ENCODE results near the gene HDDC2. TPM values are rescaled to one million over a fixed set of nuclear protein-coding genes. Genes with fewer than 3 reads are reported as not detected.
A peak's percentile ranks its signal among the peaks of the same experiment; 100 is the strongest.

HDDC2 gene, protein sequence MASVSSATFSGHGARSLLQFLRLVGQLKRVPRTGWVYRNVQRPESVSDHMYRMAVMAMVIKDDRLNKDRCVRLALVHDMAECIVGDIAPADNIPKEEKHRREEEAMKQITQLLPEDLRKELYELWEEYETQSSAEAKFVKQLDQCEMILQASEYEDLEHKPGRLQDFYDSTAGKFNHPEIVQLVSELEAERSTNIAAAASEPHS
- total RNA-seq = 43.6 TPM

DNA sequence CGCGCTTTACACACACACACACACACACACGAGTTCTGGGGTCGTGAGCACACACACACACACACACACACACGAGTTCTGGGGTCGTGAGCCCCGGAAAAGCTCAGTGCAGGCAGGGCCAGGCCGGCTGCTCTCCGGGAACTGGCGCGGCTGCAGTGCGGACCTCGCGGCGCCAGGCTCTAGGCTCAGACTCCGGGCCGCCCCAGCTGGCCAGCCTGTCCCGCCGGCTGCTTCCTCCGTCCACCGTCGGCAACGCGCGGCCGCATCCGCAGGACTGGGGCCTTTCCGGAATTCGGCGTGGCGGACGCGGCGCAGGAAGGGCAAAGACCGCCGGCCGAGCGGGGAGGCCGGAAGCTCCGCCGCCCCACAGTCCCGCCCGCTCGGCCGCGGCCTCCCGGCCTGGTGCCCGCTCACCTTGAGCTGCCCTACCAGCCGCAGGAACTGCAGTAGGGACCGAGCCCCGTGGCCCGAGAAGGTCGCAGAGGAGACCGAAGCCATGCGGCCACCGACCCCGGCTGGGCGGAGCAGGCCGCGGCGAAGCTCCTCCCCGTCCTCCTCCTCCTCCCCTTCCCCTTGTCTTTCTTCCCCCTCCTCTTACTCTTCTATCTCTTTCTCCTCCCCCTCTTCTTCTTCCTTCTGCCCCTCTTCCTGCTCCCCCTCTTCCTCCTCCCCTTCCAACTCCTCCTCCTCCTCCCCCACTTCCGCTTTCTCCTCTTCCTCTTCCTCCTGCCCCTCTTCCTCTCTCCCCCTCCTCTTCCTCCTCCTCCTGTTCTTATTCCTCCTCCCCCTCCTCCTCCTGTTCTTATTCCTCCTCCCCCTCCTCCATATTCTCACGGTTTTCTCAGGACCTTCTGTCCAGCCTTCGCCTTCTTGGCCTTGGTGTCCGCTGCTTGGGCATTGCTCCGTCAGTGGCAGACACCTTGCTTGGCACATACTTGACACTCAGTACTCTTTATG lies at the start of gene HDDC2:
Gene HDDC2, minus strand, starts transcription at position 533 of the 957 bp plus-strand sequence. Its CDS starts 35 bp downstream, at position 498.
- DNase-seq = peak; percentile 78

DNA sequence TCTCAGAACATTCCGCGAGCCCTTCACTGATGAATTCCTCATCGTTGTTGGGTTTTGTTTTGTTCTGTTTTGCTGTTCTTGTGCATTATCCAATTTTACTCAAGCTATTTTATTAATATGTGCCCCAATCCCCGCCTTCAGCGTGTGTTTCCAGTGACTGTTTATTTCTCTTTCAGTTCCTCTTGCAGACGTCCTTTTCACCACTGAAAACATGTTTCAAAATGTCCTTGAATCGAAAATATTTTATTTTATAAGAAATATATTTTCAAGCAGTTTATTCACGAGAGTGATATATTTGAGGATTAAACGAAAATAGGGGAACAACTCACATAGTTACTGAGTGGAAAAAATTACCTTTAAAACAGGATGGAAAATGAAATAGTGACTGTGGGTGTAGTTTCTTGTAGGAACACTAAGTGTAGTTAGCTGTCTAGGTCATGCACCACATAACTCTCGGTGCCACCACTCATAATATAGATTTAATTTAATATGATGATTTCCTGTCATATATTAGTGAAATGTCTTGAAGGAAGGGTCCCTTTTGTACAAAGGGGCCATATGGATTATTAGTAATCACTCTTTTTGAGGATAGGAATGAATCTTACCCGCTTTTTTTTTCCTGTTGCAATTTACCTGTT lies 45.3 kb upstream of the HDDC2 start:
- no peak for DNase-seq

DNA sequence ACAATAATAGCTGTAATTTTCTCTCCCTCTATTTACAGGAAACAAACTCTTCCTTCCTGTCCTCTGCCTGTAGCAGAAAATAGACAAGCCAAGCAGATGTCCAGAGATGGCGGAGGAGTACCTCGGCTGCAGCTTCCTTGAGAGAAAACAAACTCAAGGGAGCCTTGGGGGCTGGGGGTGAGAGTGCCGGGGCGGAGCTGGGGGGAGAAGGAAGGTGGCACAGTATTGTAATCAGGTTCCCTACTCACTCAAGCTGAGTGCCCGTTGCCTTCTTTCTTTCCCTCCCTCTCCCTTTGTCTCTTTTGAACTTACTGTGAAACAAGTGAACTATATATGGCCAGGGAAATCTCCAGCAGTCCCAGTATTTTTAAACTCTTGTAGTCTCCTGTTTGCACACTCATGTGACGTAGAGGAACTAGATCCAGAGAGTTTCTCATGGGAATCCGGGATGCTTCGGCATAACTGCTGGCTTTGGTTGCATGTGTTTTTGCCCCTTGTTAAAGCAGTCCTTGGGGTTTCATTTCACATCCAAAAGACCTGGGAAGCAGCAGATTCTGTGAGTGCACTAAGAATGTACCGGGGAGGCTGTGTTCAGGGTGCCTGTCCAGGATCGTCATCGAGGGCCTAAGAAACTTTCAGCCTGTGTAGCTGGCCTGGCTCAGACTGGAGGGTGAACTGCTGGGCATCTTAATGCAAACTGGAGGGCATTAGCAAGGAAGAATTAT lies 44.6 kb upstream of the HDDC2 start:
- peak; percentile 36 for DNase-seq

DNA sequence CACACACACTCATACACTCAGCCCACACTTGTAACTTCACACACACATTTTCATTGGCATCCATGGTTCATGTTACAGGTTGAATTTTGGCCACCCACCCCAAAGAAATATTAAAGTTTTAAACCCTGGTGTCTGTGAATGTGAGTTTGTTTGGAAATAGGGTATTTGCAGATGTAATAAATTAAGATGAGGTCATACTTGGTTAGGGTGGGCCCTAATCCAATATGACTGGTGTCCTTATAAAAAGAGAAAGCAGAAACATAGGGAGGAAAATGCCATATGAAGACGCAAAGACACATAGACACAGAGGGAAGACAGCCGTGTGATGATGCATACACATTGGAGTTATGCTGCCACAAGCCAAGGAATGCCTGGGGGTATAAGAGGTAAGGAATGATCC lies 39.7 kb upstream of the HDDC2 start:
- DNase-seq = no peak

DNA sequence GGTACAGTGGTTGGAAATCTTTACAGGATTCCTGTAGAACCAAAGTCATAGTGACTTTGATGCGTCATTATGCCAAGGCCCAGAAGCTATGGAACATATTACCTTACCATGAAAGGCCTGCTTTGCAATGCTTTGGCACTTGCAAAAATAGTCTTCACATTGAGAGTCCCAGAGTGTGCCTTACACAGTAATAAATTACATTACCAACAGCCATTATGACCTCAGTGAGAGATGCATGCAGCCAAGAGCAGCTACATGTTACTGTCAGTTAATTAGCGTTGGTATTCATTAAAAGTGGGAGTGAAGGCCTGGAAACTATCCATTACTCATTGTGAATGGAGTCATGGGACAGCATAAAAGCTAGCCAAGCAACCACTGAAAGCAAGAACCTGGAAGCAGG lies 39.2 kb upstream of the HDDC2 start:
- DNase-seq = no peak

DNA sequence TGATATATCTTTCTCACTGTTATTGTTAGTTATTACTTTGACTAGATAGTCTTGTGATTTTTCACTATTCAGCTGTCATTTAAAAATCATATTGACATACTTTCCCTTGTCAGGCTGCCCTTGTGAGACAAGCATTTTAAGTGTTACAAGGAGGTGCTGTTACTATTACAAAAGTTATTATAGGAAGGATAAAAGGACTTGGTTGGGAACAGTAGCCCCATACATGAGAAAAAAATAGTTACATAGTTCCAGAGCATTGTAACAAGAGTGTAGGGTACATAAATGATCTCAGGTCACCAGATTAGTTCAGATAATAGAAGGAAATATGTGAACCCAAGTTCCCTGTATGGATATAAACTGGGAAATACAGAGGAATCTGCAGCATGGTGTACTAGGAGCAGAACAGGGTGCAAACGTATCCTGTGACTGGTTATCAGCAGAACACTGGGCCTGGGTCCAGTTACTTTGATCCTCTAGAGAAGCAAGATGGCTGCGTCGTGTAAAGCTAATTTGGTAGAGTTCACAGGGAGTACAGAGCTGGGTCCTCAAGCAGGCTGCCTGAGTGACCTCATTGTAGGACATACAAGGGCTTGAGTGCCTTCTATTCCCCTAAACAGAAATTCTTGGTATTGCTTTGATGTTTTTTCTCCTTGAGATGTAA lies 38.5 kb upstream of the HDDC2 start:
- no peak for DNase-seq

DNA sequence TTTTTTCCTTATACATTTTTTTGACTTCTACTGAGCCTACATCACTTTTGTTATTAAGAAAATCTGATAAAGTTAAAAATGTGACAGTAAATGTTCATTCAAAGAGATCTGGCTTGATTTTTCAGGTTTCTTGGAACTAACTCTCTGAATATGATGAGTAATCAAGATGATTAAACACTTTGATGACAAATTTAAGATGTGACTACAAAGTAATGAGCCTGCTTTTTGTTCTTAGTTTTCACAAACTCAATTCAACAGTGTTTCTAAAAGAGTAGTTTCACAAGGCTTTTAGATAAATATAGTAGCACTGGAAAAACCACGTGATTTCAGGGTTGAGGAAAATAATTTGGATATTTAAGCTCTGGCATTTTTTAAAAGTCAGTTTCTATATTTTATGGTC lies 37.9 kb upstream of the HDDC2 start:
- no peak for DNase-seq

DNA sequence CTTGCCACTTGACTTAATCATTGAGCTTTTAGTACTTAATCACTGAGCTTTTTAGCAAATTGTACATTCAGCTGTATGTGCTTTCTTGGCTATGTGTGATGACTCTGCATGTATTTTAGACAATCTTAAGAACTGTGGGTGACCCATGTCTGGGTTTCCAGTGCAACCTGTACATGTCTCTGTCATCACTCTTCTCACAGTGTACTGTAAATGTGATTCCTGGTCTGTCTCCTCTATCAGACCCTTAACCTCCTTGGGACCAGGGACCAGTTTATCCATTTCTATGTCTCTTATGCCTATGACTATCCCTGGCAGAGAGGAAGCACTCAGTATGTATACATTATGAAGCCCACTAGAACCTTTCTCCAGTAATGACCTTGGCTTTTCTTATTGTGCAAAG lies 36.6 kb upstream of the HDDC2 start:
- no peak for DNase-seq

DNA sequence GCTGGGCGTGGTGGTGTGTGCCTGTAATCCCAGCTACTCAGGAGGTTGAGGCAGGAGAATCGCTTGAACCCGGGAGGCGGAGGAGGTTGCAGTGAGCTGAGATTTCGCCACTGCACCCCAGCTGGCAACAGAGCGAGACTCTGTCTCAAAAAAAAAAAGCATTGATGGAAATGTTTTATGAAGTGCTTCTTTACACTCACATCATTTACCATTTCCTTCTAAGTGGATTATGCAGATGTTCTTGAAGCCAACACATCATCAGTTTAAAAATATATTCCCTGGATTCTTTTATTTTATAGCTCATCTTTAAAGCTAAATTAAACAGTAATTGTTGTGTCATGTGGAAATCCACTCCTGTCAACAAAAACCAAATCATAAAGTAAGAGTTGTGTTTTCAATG lies 35.9 kb upstream of the HDDC2 start:
- no peak for DNase-seq

DNA sequence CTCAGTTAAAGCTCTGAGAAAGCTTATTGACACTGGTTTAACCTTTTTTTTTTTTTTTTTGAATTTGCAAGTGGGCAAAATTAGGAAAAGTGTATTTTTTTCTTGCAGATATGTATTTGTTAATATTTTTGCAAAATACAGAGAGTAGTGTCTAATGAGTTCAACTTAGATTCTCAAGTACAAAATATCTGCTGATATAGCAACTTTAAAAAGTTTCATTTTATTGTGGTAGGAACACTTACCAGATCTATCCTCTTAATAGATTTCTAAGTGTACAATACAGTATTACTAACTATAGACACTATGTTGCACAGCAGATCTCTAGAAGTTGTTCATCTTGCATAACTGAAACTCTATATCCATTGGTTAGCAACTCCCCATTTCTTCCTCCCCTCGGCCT lies 30.9 kb upstream of the HDDC2 start:
- no peak for DNase-seq

DNA sequence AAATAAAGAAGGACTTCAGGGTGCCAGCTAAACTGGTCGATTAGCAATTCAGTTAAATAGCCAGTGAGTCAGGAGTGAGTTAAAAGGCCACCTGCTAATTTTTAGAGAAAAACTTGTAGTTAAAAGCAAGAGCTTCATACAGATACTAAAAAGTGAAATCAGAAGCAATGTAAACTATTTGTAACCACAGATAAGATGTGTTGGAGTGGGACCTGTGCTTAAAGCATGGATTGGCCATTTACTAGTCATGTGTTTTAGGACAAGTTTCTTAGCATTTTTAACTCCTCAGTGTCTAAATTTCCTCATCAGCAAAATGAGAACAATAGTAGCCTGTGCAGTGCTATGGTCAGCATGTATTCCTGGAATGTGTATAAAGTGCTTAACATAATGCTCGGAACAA lies 23.8 kb upstream of the HDDC2 start:
- no peak for DNase-seq

DNA sequence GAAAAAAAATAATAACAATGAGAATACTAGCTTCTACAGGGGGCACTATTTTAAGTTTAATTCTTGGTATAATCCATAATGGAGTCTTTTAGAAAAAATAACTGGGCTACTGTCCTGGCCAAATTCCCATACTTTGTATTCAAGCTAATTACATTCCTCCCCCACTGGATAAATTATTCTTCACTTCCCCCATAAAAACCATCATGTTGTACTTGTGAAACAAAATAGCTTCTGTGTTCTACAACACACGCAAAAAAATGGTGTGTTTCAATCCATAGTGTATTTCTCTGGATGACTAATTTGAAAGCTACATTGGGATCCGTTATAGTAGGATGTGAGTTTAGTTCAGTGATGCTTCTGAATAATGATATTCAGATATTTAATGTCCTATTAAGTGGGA lies 21.6 kb upstream of the HDDC2 start:
- DNase-seq = no peak

DNA sequence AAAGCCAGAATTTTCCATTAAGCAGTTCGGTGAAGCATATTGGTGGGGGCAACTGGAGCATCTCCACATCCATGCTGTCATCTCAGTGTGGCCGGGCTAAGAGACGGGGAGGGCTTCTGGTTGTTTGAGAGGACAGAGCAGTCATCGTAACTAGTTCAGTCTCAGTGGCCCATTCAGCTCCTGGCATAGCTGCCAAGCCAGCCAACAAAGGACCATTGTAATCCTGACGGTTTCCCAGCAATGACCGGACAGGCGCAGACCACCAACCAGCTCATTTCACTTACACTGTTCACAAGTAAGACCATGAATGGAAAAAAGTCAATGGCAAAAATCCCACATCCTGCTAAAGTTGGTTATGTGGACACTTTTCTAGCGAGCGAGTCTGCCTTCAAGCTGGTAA lies 14.9 kb upstream of the HDDC2 start:
- peak; percentile 34 for DNase-seq

DNA sequence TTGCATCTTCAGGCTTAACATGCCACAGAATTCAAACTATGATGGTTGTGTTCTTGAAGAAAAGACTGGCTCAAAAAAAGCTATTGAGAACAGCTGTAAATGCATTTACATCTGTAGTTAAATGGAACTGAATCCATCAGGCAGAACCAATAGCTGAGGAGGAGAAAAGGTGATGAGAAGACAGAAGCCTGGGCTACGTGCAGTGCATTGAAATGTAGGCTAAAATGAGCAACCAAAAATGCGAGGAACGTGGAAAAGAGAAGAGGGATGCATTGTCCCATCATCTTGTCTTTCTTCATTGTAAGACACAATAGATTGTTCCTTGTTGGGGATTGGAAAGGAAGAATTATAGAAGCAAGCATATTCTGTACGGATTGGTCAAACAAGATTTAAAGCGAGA lies 13.8 kb upstream of the HDDC2 start:
- no peak for DNase-seq

DNA sequence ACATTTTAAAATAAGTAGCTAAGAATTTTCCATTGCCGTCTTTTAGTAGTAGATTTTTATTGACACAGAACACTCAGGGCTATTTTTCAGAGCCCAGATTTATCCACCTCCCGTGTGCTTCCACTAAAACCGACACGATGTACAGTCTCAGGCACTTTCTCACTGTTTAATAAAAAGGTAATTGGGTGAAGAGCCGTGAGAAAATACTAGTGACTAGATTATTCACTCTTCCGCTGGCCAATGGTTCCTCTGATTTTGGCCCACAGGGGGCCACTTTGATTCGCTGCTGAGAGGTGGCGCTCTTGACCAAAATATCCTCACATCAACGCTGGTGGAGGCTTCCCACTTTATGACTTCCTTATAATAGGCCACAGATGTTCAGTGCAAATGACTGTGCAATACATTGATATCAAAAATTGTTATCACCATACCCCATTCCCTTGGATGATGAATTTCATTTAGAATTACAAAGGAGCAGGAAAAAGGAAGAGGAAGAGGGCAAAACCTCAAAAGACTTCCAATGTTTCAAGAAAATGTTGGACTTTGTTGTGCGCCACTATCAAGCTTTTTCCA lies 12.3 kb upstream of the HDDC2 start:
- DNase-seq = peak; percentile 85

DNA sequence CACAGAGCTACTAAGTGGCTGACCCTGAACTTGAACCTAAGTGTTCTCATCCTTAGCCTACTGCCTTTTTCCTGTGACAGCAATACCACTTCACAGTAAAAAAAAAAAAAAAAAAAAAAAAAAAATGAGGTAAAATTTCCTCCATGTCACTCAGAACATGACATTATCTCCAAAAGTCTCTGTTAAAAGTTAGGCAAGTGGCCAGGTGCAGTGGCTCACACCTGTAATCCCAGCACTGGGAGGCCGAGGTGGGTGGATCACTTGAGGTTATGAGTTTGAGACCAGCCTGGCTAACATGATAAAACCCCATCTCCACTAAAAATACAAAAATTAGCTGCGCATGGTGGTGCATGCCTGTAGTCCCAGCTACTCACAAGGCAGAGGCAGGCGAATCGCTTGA lies 11.2 kb upstream of the HDDC2 start:
- DNase-seq = no peak

DNA sequence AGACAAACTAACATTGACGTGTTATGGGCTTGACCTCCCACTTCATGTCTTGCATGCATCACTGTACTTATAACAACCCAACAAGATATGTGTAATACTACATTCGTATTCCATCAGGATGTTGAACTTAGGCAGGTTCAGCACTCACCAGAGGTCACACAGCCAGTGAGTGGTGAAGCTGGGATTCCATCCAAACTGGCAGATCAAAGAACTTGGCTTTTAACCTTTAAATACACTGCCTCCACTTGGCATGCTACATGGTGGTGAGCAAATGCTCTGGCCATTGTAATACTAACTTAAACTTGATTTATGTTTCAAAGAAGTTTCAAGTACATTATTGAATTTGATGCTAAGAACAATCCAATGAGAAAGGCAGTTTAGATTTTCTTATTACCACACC lies 10.7 kb upstream of the HDDC2 start:
- DNase-seq = no peak

DNA sequence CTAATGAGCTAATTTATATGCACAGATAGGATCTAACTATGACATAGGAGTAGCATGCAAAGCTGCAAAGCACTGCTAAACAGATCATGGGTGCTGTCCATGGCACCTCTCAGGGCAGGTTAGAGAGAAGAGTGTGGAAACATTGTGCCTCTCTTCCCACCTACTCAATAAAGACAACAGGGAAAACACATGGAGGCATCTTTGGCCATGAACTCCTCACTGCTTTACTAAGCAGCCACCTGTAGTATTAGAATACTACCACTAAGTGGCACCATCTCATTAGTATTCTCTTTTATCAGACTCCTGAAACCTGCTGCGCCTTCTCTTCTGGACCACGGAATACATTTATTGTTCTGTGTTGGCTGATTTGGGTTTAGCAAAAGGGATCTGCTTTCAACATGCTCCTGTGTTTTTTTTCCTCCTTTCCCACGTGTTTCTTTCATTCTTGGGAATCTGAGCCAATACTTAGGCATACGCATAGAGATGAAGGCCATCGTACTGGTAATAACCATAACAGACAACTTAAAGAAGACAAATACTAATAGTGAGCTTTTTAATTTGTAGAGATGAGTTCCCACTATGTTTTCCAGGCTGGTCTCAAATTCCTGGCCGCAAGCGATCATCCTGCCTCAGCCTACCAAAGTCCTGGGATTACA lies 9.4 kb upstream of the HDDC2 start:
- peak; percentile 84 for DNase-seq

DNA sequence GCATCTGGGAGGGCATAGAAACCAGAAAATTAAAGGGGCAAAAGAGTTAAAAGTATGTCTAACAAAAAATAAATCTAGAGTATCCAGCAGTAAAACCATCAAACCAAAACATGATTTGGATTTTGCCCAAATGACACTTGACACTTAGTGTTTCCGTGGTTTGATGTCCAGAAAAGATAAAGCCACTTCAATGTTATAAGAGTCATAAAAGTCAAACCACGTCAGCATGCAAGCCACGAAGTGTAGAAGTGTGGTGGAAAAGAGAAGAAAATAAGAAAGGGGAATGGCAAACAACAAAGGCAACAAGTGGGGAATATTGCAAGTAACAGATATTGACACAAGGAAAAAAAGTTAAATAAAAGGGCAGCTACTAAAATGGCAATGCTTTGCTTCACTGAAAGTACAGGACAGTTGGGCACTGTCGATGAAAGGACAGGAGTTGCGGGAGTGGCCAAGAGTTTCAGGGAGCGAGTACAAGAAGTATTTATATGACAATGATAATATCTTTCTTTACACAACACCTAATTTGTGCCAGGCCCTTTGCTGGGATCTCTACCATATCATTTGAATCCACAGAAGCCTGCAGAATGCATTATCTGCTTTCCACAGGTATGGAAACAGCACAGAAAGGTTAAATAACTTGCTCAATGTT lies 6.3 kb upstream of the HDDC2 start:
- no peak for DNase-seq

DNA sequence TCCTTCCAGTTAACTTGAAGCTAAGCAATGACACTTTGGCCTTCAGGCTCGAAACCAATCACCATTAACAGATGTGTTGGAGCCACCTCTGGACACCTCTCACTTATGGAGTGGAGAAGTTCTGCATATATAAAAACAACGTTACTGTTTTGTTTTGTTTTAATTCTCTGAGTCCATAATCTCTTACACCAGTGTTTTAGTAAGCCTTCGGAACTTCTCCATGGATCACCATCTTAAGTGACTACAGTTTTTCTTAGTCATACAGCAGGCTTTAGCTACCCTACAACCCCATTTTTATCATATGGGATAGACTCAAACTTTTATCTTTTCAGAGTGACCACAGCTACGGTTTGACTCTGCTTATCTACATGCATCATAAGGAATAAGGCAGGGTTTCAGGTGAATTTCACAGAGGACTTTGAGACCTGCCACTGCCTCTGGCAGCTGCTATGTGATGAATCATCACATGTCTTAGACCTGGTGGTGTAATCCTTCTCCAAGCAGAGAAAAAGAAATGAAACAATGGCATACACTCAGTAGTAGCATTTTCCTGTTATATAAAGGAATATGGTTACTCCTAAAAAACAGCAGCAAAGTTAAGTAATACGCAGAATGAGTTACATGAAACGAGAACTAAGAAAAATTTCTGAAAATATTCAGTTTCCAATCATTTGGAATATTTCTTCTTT lies 5.5 kb upstream of the HDDC2 start:
- DNase-seq = no peak

All from tongue (tissue), 2 donors.